ENCODE results near the gene CLSTN2.

The CLSTN2 gene

GRCh38 chr3:140552898-140553297 lies 617.9 kb downstream of the CLSTN2 start:
- no peak for DNase-seq (ENCODE audit: low spot score)

- no peak for DNase-seq (ENCODE audit: low spot score)
Observed at GRCh38 chr3:140553591-140553990, 618.6 kb downstream of the CLSTN2 start.

GRCh38 chr3:140555666-140556065 lies 620.7 kb downstream of the CLSTN2 start:
- no peak for DNase-seq (ENCODE audit: low spot score)

GRCh38 chr3:140557476-140557875 lies 622.5 kb downstream of the CLSTN2 start:
- no peak for DNase-seq (ENCODE audit: low spot score)

- DNase-seq (ENCODE audit: low spot score): no peak
Observed at GRCh38 chr3:140559546-140559945, 624.6 kb downstream of the CLSTN2 start.

GRCh38 chr3:140563206-140563760 lies 628.3 kb downstream of the CLSTN2 start:
- no peak for DNase-seq (ENCODE audit: low spot score)

GRCh38 chr3:140568131-140568530 lies 633.1 kb downstream of the CLSTN2 start:
- no peak for DNase-seq (ENCODE audit: low spot score)

- DNase-seq (ENCODE audit: low spot score): no peak
Observed at GRCh38 chr3:140568842-140569520, 634.0 kb downstream of the CLSTN2 start.

- DNase-seq (ENCODE audit: low spot score): no peak
Observed at GRCh38 chr3:140570602-140571001, 635.6 kb downstream of the CLSTN2 start.

GRCh38 chr3:140571836-140572235 lies 636.9 kb downstream of the CLSTN2 start:
- no peak for DNase-seq (ENCODE audit: low spot score)

- no peak for DNase-seq (ENCODE audit: low spot score)
Observed at GRCh38 chr3:140572334-140572733, 637.3 kb downstream of the CLSTN2 start.

- DNase-seq (ENCODE audit: low spot score): no peak
Observed at GRCh38 chr3:140573011-140573410, 638.0 kb downstream of the CLSTN2 start.

- DNase-seq (ENCODE audit: low spot score): no peak
Observed at GRCh38 chr3:140574375-140574774, 639.4 kb downstream of the CLSTN2 start.

GRCh38 chr3:140576449-140576848 lies 641.5 kb downstream of the CLSTN2 start:
- no peak for DNase-seq (ENCODE audit: low spot score)

- no peak for DNase-seq (ENCODE audit: low spot score)
Observed at GRCh38 chr3:140577911-140578310, 642.9 kb downstream of the CLSTN2 start.

GRCh38 chr3:140579260-140579659 lies 644.3 kb downstream of the CLSTN2 start:
- DNase-seq (ENCODE audit: low spot score): no peak

- DNase-seq (ENCODE audit: low spot score): no peak
Observed at GRCh38 chr3:140580746-140581145, 645.8 kb downstream of the CLSTN2 start.

- DNase-seq (ENCODE audit: low spot score): no peak
Observed at GRCh38 chr3:140584549-140584948, 649.6 kb downstream of the CLSTN2 start.

GRCh38 chr3:140585828-140586227 lies 650.8 kb downstream of the CLSTN2 start:
- DNase-seq (ENCODE audit: low spot score): no peak

GRCh38 chr3:140586311-140586710 lies 651.3 kb downstream of the CLSTN2 start:
- DNase-seq (ENCODE audit: low spot score): no peak

GRCh38 chr3:140588558-140588957 lies 653.6 kb downstream of the CLSTN2 start:
- no peak for DNase-seq (ENCODE audit: low spot score)

GRCh38 chr3:140593766-140594165 lies 658.8 kb downstream of the CLSTN2 start:
- no peak for DNase-seq (ENCODE audit: low spot score)

GRCh38 chr3:140595295-140595694 lies 660.3 kb downstream of the CLSTN2 start:
- no peak for DNase-seq (ENCODE audit: low spot score)

GRCh38 chr3:140597364-140597763 lies 662.4 kb downstream of the CLSTN2 start:
- DNase-seq (ENCODE audit: low spot score): no peak

All from activated CD4-positive, alpha-beta T cell treated with anti-CD3 and anti-CD28 coated beads, Interleukin-2, Interleukin-4, amounts not matched to agents 100 ng/mL and 50 ng/mL, durations not matched to agents 16 hours and 8 hours (primary cell).